ENCODE measurements around the gene SEMA3C.

The SEMA3C gene

GRCh38 chr7:80773787-80774508, 144.9 kb downstream of the SEMA3C start:
- no peak for DNase-seq

- DNase-seq: peak; percentile 9
Observed at GRCh38 chr7:80772347-80772993, 146.4 kb downstream of the SEMA3C start.

GRCh38 chr7:80771523-80771922, 147.3 kb downstream of the SEMA3C start:
- no peak for DNase-seq

- DNase-seq: no peak
Observed at GRCh38 chr7:80770675-80771081, 148.2 kb downstream of the SEMA3C start.

GRCh38 chr7:80770061-80770460, 148.8 kb downstream of the SEMA3C start:
- no peak for DNase-seq

GRCh38 chr7:80768756-80769155, 150.1 kb downstream of the SEMA3C start:
- no peak for DNase-seq

GRCh38 chr7:80767654-80768053, 151.2 kb downstream of the SEMA3C start:
- DNase-seq: no peak

GRCh38 chr7:80766724-80767123, 152.1 kb downstream of the SEMA3C start:
- DNase-seq: no peak

- DNase-seq: no peak
Observed at GRCh38 chr7:80764132-80764531, 154.7 kb downstream of the SEMA3C start.

GRCh38 chr7:80763704-80764103, 155.1 kb downstream of the SEMA3C start:
- no peak for DNase-seq

- DNase-seq: no peak
Observed at GRCh38 chr7:80763289-80763688, 155.6 kb downstream of the SEMA3C start.

GRCh38 chr7:80760292-80760691, 158.6 kb downstream of the SEMA3C start:
- DNase-seq: peak; percentile 81

- DNase-seq: no peak
Observed at GRCh38 chr7:80752954-80753690, 165.7 kb downstream of the SEMA3C start.

- no peak for DNase-seq
Observed at GRCh38 chr7:80749270-80749669, 169.6 kb downstream of the SEMA3C start.

GRCh38 chr7:80748363-80749042, 170.3 kb downstream of the SEMA3C start:
- DNase-seq: no peak

GRCh38 chr7:80740778-80741545, 177.9 kb downstream of the SEMA3C start:
- DNase-seq: no peak

- DNase-seq: no peak
Observed at GRCh38 chr7:80736371-80737125, 182.3 kb downstream of the SEMA3C start.

- no peak for DNase-seq
Observed at GRCh38 chr7:80735330-80735729, 183.5 kb downstream of the SEMA3C start.

- DNase-seq: no peak
Observed at GRCh38 chr7:80734011-80734410, 184.8 kb downstream of the SEMA3C start.

- no peak for DNase-seq
Observed at GRCh38 chr7:80733333-80733915, 185.4 kb downstream of the SEMA3C start.

GRCh38 chr7:80732630-80733029, 186.2 kb downstream of the SEMA3C start:
- DNase-seq: no peak

Data from NCI-H748 treated with DMSO at 0.1 percent for 48 hours (cell line).